Measurements from ENCODE around the gene TGFB2.

Gene TGFB2

DNA sequence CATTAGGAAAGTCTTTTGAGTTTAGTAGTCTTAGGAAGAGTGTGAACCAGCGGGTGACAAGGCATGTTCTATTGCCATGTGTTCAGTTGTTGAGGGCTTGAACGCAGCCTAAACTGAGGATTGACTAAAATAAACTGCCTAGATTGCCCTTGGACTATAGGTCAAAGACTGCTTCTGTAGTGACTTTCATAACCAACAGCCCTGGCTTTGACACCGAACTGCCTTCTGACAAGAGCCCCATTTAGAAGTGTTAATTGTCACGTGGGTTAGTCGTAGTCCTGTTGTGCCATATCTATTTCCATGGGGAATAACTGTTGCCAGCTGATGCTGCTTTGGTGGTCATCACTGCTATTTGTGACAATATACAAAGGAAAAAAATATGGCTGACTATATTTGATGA is 90.4 kb downstream of the TGFB2 start:
- H3K4me1 ChIP-seq: peaks cover 0 to 16% (median 2%) of the 10 kb centered on the region in 4 donors

DNA sequence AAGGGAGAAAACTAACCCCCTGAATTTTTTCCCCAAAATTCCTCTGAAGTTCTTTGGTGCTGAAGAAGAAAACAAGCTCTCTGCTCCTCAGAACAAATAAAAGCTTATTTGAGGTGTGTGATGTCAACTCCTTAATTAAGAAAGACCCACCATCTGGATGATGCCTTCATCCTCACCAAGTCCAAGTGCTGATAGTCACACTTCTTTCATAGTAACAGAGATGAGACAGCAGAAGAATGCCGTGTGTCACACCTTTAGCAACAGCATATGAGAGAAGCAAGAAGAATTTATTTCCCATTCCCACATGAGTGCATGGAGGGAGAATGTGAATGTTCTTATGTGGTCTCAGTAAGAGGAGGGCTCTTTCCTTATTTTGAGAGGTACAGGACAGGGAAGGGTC is 91.2 kb downstream of the TGFB2 start:
- intact Hi-C loops (cut with DNase I; ENCODE audit: low total_unique reads): no loop called here
- no peaks in the 10 kb centered on the region for H3K27me3 ChIP-seq
- peaks cover 5 to 17% (median 7%) of the 10 kb centered on the region in 3 donors for H3K36me3 ChIP-seq
- TF ChIP-seq, protein P1, sequence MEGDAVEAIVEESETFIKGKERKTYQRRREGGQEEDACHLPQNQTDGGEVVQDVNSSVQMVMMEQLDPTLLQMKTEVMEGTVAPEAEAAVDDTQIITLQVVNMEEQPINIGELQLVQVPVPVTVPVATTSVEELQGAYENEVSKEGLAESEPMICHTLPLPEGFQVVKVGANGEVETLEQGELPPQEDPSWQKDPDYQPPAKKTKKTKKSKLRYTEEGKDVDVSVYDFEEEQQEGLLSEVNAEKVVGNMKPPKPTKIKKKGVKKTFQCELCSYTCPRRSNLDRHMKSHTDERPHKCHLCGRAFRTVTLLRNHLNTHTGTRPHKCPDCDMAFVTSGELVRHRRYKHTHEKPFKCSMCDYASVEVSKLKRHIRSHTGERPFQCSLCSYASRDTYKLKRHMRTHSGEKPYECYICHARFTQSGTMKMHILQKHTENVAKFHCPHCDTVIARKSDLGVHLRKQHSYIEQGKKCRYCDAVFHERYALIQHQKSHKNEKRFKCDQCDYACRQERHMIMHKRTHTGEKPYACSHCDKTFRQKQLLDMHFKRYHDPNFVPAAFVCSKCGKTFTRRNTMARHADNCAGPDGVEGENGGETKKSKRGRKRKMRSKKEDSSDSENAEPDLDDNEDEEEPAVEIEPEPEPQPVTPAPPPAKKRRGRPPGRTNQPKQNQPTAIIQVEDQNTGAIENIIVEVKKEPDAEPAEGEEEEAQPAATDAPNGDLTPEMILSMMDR (IDR thresholded peaks at IDR 0.05): no peak
- DNase-seq: no peak
- H3K4me1 ChIP-seq: peaks cover 0 to 16% (median 2%) of the 10 kb centered on the region in 4 donors
- no peaks in the 10 kb centered on the region for H3K9me3 ChIP-seq
- no peak overlapping the region for H3K27ac ChIP-seq
- H3K4me3 ChIP-seq: no peak overlapping the region

More for the DNA sequence above, 90.4 kb downstream of the TGFB2 start:
- H3K27me3 ChIP-seq: no peaks in the 10 kb centered on the region
- peaks cover 0 to 17% (median 7%) of the 10 kb centered on the region in 3 donors for H3K36me3 ChIP-seq
- H3K4me3 ChIP-seq: no peak overlapping the region
- TF ChIP-seq, protein P1 (IDR thresholded peaks at IDR 0.05): no peak
- DNase-seq: no peak
- no peaks in the 10 kb centered on the region for H3K9me3 ChIP-seq
- no peak overlapping the region for H3K27ac ChIP-seq
- intact Hi-C loops (cut with DNase I; ENCODE audit: low total_unique reads): no loop called here

DNA sequence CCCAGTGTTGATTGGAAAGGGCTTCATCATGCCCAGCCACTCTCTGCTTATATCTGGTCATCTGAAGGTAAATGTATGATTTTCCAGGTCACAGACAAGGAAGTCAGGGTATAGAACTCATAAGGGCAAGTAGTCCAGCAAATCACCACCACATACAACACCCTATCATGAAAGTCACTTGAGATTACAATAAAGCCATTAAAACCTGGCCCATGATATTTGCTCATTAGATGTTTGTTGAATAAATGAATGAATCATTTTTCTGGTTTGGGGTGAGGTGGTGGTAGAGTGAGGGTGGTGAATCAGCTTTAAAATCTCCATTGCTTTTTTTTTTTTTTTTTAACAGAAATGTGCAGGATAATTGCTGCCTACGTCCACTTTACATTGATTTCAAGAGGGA is 91.9 kb downstream of the TGFB2 start:
- intact Hi-C loops (cut with DNase I; ENCODE audit: low total_unique reads): no loop called here

DNA sequence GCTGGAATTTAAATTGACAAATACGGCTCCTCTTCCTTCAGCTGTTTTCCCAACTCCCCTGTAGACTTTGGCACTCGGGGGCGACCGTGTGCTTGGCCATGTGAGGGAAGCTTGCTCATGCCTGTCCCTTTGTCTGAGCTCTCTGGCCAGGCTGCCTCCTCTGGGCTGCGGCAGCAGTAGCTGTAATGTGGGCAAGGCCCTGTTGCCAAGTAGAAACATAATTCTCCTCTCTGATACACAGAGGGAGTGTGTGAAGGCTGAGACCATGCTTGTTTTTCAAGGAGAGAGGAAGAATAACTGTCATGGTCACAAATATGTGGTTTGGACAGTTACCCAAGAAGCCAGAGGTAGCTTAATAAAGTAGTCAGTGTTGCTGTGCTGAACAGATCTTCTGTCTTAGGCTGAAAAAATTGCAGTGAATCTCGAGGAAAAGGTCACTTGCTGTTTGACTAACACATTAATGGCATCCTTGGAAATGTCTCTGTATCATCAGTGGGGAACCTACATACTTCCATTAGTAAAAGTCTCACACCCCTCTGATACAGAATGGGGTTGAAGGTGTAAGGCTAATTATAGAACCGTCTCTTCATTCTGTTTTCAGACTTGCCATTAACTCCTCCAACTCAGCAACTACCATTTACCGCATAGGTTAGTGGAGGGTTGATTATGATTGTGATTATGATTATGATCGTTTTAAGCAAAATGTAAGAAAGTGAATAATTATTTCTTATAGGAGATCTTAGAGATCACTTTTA is 94.6 kb downstream of the TGFB2 start:
- Histone ChIP-seq H3K4me1 (peaks cover 0 to 16% (median 4%) of the 10 kb centered on the region in 4 donors), H3K36me3 (peaks cover 5 to 8% (median 7%) of the 10 kb centered on the region in 3 donors), H3K4me3 (no peak overlapping the region), H3K27ac (peak overlapping the region; percentile 40 to 46), H3K9me3 (no peaks in the 10 kb centered on the region), H3K27me3 (no peaks in the 10 kb centered on the region)
- intact Hi-C loops (cut with DNase I; ENCODE audit: low total_unique reads): no loop called here
- TF ChIP-seq, protein P1 (IDR thresholded peaks at IDR 0.05): no peak
- peak; percentile 45 to 69 for DNase-seq

More for the DNA sequence above, 91.9 kb downstream of the TGFB2 start:
- no peak overlapping the region for H3K27ac ChIP-seq
- no peak for DNase-seq
- peaks cover 0 to 16% (median 2%) of the 10 kb centered on the region in 4 donors for H3K4me1 ChIP-seq
- H3K36me3 ChIP-seq: peaks cover 5 to 17% (median 7%) of the 10 kb centered on the region in 3 donors
- no peaks in the 10 kb centered on the region for H3K9me3 ChIP-seq
- H3K4me3 ChIP-seq: no peak overlapping the region
- H3K27me3 ChIP-seq: no peaks in the 10 kb centered on the region
- TF ChIP-seq, protein P1 (IDR thresholded peaks at IDR 0.05): no peak

GRCh38 chr1:218443255-218443654 is 98.1 kb downstream of the TGFB2 start:
- TF ChIP-seq, protein P1 (IDR thresholded peaks at IDR 0.05): no peak
- Histone ChIP-seq H3K27me3 (no peaks in the 10 kb centered on the region), H3K27ac (no peak overlapping the region), H3K4me3 (no peak overlapping the region), H3K9me3 (no peaks in the 10 kb centered on the region), H3K4me1 (peaks cover 0 to 24% (median 4%) of the 10 kb centered on the region in 4 donors), H3K36me3 (peaks cover 0 to 5% (median 0%) of the 10 kb centered on the region in 3 donors)
- DNase-seq: no peak
- intact Hi-C loops (cut with DNase I; ENCODE audit: low total_unique reads): no loop called here
